ENCODE measurements around the gene MRPL28. TPM values are rescaled to one million over a fixed set of nuclear protein-coding genes. Genes with fewer than 3 reads are reported as not detected.

Gene MRPL28
- total RNA-seq, 4 donors from 2014 or later = 45.1 to 79.5 (median 65.3) TPM

DNA sequence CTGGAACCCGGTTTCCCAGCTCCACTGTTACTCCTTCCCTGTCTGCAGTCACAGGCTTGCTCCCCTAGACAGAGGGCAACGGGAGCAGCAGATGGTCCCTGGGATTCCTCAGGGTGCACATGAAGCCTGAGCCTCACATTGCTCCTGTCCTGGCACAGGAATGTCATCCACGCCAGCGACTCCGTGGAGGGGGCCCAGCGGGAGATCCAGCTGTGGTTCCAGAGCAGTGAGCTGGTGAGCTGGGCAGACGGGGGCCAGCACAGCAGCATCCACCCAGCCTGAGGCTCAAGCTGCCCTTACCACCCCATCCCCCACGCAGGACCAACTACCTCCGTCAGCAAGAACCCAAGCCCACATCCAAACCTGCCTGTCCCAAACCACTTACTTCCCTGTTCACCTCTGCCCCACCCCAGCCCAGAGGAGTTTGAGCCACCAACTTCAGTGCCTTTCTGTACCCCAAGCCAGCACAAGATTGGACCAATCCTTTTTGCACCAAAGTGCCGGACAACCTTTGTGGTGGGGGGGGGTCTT lies 29.8 kb upstream of the MRPL28 start:
- H3K27ac ChIP-seq = peak overlapping the region in 2 of 4 donors; percentile 93 to 95
- TF ChIP-seq, protein P1, sequence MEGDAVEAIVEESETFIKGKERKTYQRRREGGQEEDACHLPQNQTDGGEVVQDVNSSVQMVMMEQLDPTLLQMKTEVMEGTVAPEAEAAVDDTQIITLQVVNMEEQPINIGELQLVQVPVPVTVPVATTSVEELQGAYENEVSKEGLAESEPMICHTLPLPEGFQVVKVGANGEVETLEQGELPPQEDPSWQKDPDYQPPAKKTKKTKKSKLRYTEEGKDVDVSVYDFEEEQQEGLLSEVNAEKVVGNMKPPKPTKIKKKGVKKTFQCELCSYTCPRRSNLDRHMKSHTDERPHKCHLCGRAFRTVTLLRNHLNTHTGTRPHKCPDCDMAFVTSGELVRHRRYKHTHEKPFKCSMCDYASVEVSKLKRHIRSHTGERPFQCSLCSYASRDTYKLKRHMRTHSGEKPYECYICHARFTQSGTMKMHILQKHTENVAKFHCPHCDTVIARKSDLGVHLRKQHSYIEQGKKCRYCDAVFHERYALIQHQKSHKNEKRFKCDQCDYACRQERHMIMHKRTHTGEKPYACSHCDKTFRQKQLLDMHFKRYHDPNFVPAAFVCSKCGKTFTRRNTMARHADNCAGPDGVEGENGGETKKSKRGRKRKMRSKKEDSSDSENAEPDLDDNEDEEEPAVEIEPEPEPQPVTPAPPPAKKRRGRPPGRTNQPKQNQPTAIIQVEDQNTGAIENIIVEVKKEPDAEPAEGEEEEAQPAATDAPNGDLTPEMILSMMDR (IDR thresholded peaks at IDR 0.05) = no peak
- no peak for TF ChIP-seq POLR2A (IDR thresholded peaks at IDR 0.05)
- TF ChIP-seq EP300 (IDR thresholded peaks at IDR 0.05) = no peak

DNA sequence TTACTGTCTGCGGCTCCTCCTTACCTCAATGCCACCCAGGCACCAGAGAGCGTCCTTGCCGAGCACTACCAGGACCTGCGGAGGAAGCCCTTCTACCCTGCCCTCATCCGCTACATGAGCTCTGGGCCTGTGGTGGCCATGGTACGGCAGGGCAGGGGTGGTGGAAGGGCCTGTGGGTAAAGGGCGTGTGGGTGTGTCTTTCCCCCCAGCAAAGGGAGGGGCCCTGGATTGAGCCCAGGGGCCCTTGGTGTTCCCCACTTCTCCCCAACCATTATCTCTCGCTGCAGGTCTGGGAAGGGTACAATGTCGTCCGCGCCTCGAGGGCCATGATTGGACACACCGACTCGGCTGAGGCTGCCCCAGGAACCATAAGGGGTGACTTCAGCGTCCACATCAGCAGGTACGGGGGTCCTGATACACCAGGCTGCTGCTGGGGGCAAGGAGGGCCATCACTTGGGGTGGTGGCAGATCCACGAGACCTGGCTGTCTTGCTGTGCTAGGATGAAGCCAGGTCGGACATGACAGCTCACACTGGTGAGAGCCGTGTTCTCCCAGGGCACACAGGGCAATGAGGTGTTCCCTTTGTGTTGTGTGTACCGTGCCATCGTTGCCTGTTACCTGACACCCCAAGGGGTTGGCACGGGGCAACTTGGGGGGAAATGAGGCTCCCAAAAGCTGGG lies 29.1 kb upstream of the MRPL28 start:
- Histone ChIP-seq H3K9me3 (no peaks in the 10 kb centered on the region), H3K27me3 (no peaks in the 10 kb centered on the region), H3K27ac (no peak overlapping the region), H3K4me3 (no peak overlapping the region), H3K4me1 (peaks cover 0 to 49% (median 14%) of the 10 kb centered on the region in 4 donors), H3K36me3 (no peaks in the 10 kb centered on the region)
- no peak for DNase-seq (ENCODE audit: low spot score in 2 of 2)
- WGBS, 2 donors = 82 to 85% methylated on average over 11 to 19 of the region's 22 CpGs
- TF ChIP-seq, protein P1 (IDR thresholded peaks at IDR 0.05) = no peak
- no peak for TF ChIP-seq EP300 (IDR thresholded peaks at IDR 0.05)
- no peak for TF ChIP-seq POLR2A (IDR thresholded peaks at IDR 0.05)

More for the DNA sequence above, 29.8 kb upstream of the MRPL28 start:
- Histone ChIP-seq H3K4me3 (peak overlapping the region in 1 of 4 donors; percentile 81), H3K9me3 (no peaks in the 10 kb centered on the region), H3K4me1 (peaks cover 0 to 49% (median 14%) of the 10 kb centered on the region in 4 donors), H3K27me3 (no peaks in the 10 kb centered on the region), H3K36me3 (no peaks in the 10 kb centered on the region)
- no peak for DNase-seq (ENCODE audit: low spot score in 2 of 2)
- 67 to 71% methylated on average over 4 to 8 of the region's 10 CpGs for WGBS, 2 donors

DNA sequence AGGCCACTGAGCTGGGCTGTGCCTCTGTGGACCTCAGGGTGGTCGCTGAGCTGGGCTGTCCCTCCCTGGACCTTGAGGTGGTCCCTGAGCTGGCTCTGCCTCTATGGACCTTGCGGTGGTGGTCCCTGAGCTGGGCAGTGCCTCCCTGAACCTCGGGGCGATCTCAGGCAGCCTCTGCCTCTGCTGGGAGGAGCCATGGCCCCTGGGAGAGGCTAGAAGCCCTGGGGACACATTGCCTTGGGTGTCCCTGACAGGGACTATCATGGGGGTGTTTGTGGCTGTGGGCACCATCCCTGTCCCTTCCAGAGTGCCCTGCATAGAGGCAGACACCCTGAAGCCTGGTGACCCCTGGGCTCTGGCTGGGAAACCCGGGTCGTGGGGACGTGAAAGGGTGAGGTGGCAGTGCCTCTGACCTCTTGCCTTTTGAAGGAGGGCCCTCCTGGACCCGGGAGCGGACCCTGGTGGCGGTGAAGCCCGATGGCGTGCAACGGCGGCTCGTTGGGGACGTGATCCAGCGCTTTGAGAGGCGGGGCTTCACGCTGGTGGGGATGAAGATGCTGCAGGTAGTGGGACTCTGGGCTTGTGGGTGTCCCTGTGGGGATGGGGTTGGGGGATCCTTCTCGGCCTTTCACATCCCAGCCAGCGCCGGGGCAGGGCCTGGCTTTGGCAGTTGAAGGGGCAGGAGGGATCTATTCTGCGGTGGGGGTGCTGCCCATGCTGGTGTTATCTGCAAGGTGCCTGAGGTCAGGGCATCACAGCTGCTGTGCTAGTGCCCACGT lies 28.4 kb upstream of the MRPL28 start:
- H3K36me3 ChIP-seq = no peaks in the 10 kb centered on the region
- DNase-seq (ENCODE audit: low spot score in 2 of 2) = no peak
- H3K4me1 ChIP-seq = peaks cover 0 to 49% (median 14%) of the 10 kb centered on the region in 4 donors
- TF ChIP-seq EP300 (IDR thresholded peaks at IDR 0.05) = no peak
- TF ChIP-seq, protein P1 (IDR thresholded peaks at IDR 0.05) = no peak
- TF ChIP-seq POLR2A (IDR thresholded peaks at IDR 0.05) = no peak
- H3K4me3 ChIP-seq = no peak overlapping the region
- 77 to 87% methylated on average over 4 to 20 of the region's 24 CpGs for WGBS, 2 donors
- peak overlapping the region in 2 of 4 donors; percentile 79 to 92 for H3K27ac ChIP-seq
- no peaks in the 10 kb centered on the region for H3K9me3 ChIP-seq
- no peaks in the 10 kb centered on the region for H3K27me3 ChIP-seq

DNA sequence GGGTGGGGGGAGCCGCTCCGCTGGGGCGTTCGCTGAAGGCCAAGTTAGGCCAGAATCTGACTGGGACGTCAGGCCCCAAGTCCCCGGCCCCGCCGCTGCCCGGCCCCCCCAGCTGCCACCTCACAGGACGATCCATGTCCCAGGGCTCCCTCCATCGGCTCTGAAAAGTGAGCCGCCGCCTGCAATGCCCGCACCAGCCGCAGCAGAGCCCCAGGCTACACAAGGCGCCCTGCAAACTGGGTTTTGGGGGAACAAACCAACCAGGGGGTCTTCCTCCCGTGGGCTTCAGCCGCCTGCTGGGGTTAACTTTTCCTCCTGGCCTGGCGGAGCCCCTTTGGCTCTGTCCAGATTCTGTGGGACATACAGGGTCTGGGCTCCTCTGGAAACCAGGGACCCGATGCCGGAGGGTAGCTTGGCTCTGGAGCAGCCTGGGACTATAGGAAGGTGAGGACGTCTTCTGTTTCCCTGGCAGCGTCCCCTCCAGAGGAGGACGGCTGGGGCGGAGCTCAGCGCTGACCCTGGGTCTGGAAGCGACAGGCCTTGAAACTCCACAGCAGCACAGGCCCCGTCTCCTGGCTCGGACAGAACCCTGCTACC lies 27.5 kb upstream of the MRPL28 start:
- WGBS, 2 donors = 20 to 36% methylated on average over 18 to 23 of the region's 29 CpGs
- H3K27ac ChIP-seq = peak overlapping the region in 3 of 4 donors; percentile 79 to 92 (median 81)
- peak overlapping the region; percentile 41 to 83 (median 52) for H3K4me3 ChIP-seq
- H3K36me3 ChIP-seq = no peaks in the 10 kb centered on the region
- H3K4me1 ChIP-seq = peaks cover 0 to 49% (median 14%) of the 10 kb centered on the region in 4 donors
- peak; percentile 56 to 63 for DNase-seq (ENCODE audit: low spot score in 2 of 2)
- TF ChIP-seq, protein P1 (IDR thresholded peaks at IDR 0.05) = peak; percentile 35 to 83 (median 49)
- no peak for TF ChIP-seq EP300 (IDR thresholded peaks at IDR 0.05)
- no peaks in the 10 kb centered on the region for H3K9me3 ChIP-seq
- H3K27me3 ChIP-seq = no peaks in the 10 kb centered on the region

Measured in tibial nerve (tissue), 4 donors.